GM18526 (cell line): Measurements from ENCODE around the gene MVD.

Experiments used
- POLR2A ChIP-seq: IDR thresholded peaks from 3 replicates; pipeline ENCODE4 v1.6.1; 2011; ENCODE audit not compliant: insufficient read length; ENCODE audit errors: extremely low read depth

The MVD gene

DNA sequence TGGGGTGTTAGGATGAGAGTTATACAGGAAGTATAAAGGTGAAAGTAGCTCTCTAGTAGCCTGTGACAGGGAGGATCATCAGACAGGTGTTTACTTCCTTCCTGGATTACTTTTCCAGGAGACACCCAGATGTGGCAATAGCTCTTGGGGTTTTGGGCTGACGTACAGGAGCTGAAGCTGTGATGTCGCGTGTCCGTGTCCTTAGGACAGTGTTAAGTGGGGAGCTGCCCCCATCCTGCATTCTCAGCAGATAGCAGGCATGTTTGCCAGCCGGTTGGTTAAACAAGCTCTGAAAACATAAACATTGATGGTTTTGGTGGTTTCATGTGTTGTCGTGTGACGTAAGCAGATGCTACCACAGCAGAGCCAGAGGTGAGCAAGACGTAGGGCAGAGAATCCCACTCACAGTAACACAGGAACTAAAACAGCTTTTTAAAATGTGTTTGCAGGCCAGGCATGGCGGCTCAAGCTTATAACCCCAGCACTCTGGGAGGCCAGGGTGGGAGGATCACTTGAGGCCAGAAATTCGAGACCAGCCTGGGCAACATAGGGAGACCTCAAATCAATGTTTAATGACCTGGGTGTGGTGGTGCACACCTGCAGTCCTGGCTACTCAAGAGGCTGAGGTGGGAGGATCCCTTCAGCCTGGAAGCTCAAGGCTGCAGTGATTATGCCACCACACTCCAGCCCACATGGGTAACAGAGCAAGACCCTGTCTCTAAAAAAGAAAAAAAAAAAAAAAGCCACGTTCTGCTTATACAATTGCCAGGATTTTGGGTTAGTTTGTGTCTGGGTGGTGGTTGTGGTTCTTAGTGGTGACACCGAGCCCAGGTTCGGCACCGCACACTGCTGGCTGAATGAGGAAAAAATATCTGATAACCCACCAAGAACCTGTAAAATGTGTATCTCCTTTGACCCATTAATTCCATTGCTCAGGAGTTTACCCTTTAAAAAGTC, 42.8 kb downstream of the MVD start:
- no peak for TF ChIP-seq POLR2A

DNA sequence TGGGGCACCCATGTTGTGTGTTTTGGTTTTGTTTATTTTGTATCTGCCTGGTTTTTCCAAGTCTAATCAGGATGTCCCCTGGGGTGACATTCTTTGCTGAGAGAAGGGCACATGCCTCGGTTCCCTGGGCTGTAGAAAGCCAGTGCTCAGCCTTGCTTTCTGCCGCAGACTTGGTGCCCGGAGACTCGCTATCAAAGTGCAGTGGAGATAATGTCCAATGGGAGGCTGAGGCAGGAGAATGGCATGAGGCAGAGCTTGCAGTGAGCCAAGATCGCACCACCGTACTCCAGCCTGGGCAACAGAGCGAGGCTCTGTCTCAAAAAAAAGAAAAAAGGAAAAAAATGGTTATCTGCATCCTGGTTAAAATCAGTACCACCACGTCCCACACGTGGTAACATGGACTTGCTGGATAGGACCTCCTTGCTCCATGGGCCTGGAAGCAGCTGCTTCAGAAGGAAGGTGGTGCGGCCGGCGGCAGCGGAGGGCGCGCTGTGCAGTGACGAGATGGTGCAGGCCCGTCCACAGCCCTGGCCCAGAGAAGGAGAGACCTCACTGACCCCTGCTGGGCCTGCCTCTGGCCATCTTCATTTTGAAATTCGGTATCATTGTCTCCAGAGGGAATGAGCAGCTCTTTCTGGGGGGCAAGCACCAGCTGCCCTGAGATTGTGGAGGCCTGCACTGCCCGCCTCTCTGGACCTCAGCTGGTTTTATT, 43.8 kb downstream of the MVD start:
- TF ChIP-seq POLR2A: no peak

DNA sequence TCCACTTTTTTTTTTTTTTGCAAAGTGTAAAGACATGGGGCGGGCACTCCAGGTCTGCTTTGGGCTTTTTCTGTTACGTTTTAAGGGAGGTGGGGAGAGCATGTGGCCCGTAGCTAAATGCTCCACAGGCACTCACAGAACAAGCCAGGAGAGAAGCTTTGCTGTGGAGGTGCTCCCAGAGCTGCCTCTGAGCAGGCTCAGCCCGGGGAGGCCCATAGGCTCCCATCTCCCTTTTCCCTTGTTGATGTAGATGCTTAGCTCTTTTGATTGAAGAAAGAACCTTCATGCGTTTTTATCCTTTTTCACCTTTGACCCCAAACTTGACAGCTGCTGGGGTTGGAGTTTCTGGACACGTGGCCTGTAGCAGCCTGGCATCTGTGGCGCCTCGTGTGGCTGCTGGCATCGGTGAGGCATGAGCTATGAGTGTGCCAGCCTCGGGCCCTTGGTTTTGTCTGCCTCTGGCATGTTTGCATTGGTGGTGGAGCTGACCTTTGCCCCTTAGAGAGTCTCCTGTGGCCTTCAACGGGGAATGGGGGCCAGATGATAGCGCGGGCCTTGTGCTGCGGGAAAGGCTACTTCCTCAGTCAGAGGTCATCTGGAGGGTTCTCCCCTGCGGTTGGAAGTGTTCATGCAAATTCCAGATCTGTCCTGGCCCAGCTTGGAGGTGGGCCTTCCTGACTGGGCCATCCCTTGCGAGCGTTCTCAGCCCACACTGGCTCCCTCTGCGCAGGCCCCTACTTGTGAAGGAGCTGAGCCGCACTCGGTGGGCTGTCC, 44.5 kb downstream of the MVD start:
- TF ChIP-seq POLR2A: no peak

DNA sequence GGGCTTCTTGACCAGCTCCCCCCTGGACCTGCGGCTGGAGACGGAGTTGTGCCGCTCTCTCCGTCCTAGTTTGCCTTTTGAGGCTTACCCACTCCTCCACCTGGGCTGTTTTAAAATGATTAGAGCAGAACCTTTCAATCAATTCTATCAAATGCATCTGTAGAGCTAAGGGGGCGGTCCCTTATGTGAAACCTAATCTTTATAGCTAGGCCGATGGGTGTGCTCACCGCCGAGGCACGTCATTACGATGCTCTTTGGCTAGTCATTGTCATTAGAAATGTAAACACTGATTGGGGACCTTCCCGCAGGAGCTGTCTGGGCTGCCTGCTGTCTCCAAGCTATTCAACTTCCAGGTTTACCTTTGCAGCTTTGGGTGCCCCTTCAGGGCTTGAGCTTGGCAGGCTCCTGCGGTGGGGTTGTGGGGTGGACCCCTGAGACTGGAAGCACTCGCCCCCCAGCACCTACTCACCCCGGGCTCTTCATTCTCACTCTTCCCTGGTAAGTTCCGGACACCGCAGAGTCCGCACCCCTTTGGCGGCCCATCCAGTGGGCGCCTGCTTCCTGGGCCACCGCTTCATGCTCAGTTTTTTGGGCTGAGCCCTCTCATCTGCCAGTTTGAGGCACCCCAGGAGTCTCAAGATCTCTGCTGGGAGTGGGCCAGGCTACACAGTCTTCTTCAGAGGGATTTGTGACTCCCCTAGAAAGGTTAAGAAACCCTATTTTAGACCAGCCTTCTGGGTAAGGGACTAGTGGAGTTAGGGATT, 45.4 kb downstream of the MVD start:
- no peak for TF ChIP-seq POLR2A

DNA sequence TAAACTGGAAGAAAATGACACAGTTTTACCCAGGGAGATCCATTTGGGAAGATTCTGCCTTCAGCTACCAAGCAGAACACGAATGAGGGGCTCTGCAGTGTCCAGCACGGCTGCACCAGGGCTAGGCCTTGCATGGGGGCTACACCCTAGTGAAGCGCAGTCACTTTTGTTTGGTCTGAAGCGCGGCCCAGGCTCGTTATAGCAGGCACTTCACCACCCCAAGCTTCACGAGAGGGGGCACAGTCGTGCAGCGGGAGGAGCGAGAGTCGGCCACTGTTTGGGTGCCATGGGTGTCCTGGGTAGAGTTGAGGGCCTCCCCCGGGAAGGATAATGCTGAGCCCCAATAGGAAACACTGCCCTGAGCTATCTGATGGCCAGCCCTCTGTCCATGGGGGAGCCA, 46.2 kb downstream of the MVD start:
- no peak for TF ChIP-seq POLR2A

DNA sequence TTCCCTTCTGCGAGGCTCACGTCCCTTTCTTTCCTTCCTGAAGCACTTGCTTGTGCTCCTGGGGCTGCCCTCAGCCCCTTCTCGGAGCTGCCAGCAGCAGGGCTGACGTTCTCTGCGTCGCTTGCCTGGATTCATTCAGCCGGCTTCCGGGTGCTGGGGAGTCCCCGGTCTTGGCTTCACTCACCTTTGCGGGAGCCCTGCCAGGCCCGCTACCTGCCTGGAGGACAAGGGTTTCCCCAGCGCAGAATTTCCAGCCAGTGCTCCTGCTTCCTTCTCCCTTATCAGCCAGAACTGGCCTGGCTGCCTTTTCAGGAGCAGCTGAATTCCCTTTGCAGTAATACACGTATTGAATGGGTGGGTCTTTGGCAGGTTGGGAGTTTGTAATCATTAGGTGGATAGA, 46.6 kb downstream of the MVD start:
- TF ChIP-seq POLR2A: no peak

DNA sequence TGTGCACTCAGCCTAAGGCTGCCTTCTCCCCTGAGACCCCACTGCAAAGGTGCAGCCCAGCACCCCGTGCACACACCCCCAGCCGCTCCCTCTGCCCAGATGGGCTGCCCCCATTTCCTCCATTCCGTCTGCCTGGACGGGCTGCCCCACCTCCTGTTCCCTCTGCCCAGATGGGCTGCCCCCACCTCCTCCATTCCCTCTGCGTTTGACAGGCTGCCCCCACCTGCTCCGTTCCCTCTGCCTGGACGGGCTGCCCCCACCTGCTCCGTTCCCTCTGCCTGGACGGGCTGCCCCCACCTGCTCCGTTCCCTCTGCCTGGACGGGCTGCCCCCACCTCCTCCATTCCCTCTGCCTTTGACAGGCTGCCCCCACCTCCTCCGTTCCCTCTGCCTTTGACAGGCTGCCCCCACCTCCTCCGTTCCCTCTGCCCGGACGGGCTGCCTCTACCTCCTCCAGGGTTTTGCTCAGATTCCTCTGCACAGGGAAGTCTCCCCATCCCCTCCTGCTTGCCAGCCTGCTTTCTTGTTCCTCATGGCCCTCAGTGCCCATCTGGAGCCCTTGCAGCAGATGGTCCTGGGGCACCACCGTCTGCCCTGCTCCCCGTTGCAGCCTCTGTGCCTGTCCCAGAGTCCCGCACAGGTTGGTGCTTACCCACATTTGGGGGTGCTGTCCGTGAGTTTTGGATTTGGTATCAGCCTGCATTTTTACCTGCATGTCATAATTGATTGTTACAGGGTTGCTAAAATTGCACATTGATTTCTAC, 47.9 kb downstream of the MVD start:
- TF ChIP-seq POLR2A: no peak

DNA sequence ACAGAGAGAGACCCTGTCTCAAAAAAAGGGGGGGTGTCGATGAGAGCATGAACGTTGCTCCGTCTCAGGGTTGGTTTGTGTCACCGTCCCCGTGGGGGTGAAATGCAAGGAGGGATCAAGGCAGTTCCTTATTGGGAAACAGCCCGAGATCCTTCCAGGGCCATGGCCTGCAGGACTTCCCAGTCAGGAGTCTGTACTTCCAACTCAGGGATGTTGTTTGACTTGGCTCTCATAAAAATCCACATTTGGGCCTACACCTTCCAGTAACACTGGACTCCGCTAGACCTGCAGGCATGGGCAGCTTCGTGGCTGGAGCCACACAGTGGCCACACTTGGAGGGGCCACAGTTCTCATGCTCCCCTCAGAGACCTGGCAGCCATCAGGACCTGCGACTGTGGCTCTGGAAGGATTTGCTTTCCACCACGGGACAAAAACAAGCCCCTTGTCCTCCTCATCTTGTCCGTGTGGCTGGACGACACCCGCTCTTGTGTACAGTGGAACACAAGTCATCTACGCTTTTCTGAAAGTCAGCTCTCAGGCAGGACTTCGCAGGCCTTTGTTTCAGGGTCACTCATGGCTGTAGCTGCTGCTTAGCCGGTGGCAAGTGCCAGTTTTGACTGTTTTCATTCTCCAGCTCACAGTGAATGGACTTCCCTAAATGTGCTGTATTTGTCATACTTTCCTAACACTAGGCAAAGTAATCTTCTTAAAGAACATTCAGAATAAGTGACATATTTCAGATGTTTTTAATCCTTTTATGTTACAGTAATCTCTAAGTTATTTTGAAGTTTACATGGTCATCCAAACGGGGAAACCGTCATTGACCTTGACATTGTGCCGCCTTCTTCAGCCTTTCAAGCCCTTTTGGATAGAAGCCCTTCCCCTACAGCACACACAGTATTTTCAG, 48.7 kb downstream of the MVD start:
- no peak for TF ChIP-seq POLR2A

DNA sequence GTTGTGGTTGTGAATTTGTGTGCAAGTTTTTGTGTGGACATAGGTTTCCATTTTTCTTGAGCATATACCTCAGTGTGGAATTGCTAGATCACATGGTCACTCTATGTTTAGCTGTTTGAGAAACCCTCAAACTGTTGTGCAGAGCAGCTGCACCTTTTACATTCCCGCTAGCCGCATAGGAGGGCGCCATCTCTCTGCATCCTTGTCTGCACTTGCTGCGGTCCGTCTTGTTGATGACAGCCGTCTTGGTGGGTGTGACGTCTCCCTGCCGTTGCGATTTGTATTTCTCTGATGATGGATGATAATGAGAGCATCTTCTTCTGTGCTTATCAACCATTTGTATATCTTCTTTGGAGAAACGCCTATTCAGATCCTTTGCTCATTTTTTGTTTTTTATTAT, 49.6 kb downstream of the MVD start:
- no peak for TF ChIP-seq POLR2A

DNA sequence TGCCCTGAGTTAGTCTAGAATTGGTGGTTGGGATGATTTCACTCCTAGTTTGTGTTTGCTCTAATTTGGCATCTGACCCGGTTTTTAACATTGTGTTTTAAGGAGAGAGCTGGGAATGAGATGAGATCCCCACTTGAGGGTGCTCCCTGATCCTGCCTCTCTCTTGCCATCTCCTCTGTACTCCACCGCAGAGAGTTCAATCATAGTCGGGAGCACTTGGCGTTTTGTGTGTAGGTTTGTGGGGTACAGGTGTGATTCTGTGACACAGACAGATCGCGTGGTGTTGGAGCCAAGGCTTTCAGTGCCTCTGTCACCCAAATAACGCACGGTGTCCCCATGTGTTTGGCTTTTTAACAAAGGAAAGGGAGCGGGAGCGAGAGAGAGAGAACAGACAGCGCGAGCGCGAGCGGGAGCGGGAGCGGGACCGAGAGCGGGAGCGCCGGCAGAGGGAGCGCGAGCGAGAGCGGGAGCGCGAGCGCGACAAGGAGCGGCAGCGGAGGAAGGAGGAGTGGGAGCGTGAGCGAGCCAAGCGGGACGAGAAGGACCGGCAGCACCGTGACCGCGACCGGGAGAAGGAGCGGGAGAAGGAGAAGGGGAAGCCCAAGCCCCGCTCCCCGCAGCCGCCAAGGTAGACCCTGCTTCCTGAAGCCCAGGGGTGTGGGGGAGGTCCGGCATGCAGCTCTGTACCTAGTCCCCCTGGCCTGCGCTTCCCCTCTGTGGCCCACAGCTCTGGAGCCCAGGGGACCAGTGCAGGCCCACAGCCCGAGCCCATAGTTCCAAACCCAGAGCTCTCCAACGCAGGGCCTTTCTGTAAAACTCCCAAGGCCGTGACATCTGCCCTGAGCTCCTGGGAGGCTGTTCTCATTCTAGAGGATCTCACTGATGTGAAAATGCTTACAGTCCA, 51.7 kb downstream of the MVD start:
- TF ChIP-seq POLR2A: no peak

DNA sequence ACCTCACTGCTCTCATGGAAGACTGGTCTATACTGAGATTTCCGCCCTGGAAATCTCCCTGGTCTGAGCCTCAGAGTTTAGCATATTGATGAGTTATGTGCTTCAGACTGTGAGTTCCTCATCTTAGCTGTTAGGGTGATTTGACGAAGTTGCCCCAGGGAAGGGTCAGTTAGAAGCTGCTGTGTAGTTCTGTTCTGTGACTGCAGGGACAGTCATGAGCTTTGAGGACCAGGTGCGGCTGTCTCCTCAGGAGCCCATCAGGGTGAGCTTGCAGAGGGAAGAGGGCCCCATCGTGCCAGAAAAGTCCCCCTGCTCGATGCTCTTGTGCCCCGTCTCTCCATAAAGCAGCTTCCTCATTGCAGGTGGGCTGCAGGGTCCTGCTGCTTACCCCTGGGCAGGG, 52.8 kb downstream of the MVD start:
- no peak for TF ChIP-seq POLR2A

DNA sequence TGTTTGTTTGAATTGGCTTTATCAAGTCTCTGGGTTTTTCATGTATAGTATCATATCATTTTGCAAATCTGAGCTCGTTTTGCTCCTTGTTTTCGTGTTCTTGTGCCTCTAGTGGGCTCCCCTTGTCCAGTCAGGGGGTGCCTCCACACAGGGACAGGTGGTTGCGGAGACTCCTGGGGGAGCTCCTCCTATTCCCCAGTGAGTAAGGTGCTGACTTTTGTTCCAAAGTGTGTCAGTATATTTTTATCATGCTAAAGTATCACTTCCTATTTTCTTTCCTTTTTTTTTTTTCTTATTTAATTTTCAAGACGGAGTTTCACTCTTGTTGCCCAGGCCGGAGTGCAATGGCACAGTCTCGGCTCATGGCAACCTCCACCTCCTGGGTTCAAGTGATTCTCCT, 54.8 kb downstream of the MVD start:
- TF ChIP-seq POLR2A: no peak
